Right renal pelvis (tissue), 4 donors: ENCODE measurements around the gene RELN. TPM values are rescaled to one million over a fixed set of nuclear protein-coding genes. Genes with fewer than 3 reads are reported as not detected.
"Not testable (repeated sequence)": the region's sequence is repeated elsewhere in the genome, so short reads cannot be mapped to it uniquely, and the experiment has no call there.

Experiments
- DNase-seq, 4 donors: peaks; one replicate each; pipeline ENCODE4 v3.0.0-alpha.2; 2013; ENCODE audit warnings: low read depth in 4 of 4, low spot score in 3 of 4, missing footprints in 1 of 4
- polyA plus RNA-seq, 4 donors: library from polyadenylated mRNA; unstranded; fragments of 120-200 nt; gene quantifications; one replicate each; pipeline ENCODE4 v1.2.1, GENCODE V29; 2013; ENCODE audit not compliant: insufficient read length in 4 of 4

RELN gene
- polyA plus RNA-seq, 4 donors: 12.9 to 24.5 (median 18.7) TPM

DNA sequence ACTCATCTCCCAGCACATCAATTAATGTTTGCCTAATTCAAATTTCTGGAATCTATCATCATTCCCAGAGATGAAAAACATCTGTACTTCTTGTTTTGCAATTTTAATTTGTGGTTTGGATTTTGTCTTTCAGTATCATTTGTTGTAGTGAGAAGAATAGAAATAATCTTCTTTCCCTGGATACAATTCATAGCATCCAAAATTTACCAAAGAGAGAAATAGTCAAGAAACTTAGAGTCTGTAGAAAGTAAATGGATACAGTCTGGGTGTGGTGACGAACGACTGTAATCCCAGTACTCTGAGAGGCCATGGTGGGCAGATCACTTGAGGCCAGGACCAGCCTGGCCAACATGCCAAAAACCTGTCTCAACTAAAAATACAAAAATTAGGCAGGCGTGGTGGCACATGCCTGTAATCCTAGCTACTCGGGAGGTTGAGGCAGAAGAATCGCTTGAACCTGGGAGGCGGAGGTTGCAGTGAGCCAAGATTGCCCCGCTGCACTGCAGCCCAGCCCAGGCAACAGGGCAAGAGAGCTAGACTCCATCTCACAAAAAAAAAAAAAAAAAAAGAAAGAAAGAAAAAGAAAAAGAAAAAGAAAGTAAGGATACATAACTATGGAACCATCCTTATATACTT is 193.0 kb downstream of the RELN start:
- DNase-seq: no peak

DNA sequence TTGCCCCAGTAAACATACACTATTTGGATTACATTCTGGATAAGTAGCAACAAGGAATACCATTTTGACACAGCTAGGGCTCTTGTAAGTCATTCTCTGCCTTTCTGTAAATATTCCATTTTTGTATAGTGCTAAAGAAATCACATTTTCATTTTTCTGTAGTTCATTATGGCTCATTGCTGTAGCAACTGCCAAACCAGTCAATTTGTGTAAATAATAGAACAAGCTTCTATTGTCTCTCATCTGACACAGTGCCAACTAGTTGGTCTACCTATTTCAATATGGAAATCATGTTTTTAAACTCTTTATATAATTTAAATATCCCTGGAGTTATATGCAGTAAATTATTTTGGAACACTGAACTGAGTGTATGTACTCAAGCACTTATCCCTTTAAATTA is 193.7 kb downstream of the RELN start:
- DNase-seq: no peak

DNA sequence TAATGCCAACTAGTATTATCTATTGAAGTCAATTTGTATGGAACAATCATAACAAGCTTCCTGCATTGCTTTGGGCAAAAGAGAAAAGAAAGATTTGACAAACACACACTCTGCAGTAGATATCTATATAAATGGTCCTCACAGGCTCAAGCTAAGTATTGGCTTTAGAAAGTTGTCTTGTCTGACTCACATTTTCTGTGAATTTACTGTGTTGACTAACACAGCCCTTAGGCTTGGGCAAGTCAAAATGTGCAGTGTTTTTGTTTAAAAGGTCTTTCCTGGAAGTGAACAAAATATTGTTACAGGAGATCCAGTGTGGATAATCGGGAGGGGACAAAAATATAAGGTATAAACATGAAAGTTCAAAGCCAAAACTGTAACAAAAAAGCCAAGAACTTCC is 194.4 kb downstream of the RELN start:
- no peak for DNase-seq

DNA sequence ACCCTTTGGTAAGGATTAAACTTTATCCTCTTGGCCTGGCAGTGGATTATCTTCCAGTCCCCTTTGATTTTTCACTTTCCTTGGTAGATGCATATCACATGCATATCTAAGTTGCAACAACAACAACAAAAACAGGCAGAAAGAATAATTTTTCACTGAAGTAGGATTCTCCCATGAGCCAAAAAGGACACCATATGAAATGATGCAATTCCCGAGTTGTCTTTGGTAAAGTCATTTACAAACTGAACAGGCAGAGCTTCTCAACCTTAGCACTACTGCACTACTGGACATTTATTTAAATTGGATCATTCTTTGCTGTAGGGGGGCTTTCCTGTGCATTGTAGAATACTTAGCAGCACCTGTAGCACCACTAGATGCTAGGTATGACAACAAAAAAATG is 195.0 kb downstream of the RELN start:
- no peak for DNase-seq

DNA sequence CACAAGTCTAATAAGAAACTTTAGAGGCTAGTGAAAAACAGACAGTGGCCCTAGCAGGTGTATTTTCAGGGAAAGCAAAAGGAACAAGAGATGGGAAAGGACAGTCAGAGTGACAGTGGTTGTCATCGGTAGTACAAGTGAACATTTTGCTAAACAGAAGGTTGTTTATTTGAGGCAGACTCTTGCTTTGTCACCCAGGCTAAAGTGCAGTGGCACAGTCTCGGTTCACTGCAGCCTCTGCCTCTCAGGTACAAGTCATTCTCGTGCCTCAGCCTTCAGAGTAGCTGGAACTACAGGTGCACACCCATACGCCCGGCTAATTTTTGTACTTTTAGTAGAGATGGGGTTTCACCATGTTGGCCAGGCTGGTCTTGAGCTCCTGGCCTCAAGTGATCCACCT is 195.8 kb downstream of the RELN start:
- no peak for DNase-seq

DNA sequence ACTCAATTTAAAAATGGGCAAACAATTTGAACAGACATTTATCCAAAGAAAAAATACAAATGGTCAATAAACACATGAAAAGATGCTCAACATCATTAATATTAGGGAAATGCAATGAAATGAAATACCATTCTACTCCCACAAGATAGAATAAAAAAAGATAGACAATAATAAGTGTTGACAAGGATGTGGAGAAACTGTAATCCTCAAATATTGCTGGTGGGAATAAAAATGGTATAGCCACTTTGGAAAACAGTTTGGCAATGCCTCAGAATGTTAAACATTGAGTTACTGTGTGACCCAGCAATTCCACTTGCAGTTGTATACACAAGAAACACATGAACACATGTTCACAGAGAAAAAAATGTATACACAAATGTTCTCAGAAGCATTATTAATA is 197.6 kb downstream of the RELN start:
- no peak for DNase-seq

DNA sequence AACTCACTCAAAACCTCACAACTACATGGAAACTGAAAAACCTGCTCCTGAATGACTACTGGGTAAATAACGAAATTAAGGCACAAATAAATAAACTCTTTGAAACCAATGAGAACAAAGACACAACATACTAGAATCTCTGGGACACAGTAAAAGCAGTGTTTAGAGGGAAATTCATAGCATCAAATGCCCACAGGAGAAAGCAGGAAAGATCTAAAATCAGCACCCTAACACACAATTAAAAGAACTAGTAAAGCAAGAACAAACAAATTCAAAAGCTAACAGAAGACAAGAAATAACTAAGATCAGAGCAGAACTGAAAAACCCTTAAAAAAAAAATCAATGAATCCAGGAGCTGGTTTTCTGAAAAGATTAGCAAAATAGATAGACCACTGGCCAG is 202.4 kb downstream of the RELN start:
- not testable (repeated sequence) for DNase-seq

DNA sequence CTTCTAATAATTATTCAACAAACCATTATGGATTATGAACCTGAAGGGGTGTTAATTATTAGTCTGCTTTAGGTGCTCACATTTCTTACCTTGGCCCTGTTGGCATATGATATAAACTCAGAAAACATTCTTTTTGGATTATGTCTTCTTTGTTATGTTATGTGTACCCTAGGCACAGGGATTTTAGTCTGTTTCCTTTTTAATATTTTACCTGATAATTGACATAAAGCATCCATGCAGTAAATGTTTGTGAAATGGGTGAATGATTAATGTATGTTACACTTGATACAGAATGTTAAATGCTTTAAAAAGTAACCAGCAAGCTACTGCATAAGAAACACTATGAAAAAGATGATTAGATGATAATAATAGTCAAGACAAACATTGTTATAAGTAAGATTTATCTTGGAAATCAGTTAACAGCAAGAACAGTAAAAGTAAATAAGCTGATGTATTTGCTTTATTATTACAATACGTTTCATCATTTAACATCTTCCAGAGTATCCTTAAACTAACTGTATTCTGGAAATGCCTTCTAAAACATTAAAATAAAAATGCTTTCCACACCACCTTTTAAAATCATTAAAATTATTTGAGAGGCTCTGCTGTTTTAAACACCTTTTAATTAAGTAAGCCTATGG is 204.7 kb downstream of the RELN start:
- no peak for DNase-seq

DNA sequence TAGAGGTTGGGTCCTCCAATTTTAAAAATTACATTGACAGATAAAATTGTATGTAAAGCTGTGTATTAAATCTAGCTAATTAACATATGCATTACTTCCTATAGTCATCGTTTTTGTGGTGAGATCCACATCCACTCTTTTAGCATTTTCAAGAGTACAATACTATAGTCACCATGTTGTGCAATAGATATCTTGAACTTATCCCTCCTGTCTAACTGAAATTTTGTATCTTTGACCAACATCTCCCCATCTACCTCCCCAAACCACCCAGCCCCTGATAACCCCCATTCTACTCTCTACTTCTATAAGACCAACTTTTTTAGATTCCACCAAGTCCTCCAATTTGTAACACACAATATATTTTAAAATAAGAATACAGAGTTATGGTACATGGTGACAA is 208.0 kb downstream of the RELN start:
- no peak for DNase-seq

DNA sequence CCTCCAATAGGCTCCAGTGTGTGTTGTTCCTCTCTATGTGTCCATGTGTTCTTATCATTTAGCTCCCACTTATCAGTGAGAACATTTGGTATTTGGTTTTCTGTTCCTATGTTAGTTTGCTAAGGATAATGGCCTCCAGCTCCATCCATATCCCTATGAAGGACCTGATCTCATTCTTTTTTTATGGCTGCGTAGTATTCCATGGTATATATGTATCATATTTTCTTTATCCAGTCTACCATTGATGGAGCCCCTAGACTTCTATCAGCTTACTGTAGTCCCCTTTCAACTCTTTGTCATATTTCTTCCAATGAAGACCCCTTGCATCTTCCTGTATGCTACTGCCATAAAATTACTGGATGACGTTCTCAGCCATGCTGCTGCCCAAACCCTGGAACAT is 208.9 kb downstream of the RELN start:
- DNase-seq: not testable (repeated sequence)

DNA sequence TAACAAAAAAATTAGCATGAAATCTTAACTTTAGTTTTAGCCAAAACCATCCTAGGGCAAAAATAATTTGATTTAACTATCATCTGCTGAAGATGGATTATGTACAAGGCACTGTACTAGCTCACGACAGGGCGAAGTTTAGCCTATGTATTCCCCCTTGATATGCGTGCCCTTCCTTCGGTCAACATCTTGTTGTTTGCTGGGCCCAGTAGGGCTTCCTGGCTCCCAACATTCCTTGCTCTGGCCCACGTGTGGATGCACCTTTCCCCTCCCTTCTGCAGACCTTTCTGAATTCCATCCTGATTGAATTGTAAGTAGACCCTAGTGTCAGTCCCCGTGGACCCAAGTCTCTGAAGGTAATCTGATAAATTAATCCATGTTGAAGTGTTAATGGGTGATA is 212.0 kb downstream of the RELN start:
- DNase-seq: no peak

DNA sequence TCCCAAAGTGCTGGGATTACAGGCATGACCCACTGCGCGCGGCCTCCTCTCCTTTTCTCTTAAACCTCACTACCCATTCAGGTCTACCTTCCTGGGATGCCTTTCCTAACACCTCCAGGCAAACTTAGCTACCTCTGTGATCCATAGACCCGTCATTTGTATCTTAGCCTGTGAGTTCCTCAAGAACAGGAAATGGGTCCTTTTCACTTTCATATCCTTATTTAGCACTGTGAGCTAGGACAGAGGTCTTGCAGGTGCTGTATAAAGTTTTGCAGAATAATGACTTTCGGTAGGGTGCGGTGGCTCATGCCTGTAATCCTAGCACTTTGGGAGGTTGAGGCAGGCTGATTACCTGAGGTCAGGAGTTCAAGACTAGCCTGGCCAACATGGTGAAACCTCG is 215.7 kb downstream of the RELN start:
- no peak for DNase-seq

DNA sequence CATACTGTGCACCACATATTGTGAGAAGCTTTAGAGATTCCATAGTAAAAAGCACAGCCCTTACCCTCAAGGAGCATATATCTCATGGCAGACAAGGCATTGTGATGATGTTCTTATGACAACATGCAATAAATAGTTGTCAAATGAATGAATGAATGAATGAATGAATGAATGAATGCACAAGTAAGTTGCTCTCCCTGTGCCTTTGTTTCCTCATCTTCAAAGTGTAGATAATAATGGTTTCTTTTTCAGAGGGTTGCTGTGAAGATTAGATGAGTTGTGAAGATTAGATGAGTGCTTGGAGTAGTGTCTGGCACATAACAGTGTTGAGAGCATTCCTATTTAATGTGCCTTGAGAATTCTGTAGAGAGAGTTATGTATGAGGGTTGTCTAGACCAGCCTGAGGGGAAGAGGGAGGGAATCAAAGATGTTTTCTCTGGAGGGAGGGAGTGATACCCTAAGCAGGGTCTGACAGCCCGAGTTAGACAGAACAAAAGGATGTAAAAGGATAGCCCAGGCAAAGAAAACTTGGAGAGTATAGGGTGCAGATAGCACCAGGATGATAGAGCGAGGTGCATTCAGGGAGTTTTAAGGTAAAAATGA is 217.2 kb downstream of the RELN start:
- DNase-seq: no peak

DNA sequence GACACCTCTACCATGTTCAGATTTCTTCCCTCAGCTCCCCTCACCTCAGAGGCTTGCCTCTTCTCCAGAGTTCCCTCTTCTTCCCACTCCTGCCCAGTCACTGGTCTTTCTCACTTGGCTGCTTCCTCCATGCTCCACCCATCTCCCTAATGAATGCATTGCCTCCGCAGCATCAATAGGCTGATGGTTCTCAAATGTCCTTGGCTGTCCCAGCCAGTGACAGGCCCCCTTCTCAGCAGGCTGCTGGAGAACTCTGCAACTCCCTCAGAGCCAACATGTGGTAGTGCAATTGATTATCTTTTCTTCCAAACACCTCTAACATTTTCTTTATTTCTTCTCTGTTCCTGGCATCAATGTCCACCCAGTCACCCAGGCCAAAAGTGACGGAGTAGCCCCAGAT is 218.2 kb downstream of the RELN start:
- DNase-seq: no peak

DNA sequence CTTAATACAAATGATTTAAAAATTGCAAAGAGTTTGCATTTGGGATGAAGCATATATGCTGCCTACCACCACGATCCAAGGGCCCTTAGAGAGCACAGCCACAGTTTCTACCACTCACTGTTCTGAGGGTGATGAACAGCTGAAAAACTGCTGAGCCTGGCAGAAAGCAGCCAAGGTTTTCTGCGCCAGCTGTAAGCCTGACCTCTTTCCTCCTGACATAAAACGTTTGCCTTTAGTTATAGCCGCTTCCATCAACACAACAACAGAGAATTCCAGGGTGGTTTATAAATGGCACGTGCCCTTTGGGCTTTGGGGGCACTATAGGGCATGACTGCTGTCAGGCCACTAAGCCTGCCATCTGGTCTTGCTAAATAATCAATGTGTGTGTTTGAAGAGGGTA is 222.8 kb downstream of the RELN start:
- no peak for DNase-seq

DNA sequence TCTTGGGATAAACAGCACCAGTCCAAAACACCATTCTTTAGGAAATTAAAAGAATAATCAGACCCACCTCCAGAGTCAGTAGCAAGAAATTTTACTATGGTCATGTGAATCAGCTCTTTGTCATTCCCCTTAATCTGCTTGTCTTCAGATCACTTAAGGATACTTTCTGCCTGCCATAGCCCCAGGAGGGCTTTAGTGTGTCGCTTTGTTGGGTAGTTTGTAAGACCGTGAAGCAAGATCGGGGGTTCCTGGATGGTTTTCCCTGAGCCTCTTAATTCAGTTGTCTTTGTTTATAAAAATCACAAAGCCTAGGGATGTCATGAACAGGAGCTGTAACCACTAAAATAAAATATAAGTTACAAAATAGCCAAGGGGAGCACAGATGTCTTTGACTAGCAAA is 223.6 kb downstream of the RELN start:
- no peak for DNase-seq

DNA sequence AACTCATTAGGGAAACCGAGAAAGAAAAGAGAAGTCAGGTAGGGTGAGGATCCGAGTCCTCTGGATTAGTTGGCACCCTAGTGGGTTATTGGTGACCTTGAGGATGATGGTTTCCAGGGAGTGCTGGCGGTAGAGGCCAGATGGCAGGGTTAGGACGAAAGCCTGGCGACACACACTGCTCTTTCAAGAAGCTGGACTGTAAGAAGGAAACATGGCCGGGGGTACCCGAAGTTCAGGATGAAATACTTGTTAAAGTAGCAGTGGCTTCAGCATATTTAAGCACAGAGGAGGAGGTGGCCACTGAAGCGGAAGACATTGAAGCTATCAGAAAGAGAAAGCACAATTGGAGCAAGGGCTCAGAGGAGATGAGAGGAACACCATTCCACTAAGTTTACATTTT is 224.6 kb downstream of the RELN start:
- DNase-seq: no peak

DNA sequence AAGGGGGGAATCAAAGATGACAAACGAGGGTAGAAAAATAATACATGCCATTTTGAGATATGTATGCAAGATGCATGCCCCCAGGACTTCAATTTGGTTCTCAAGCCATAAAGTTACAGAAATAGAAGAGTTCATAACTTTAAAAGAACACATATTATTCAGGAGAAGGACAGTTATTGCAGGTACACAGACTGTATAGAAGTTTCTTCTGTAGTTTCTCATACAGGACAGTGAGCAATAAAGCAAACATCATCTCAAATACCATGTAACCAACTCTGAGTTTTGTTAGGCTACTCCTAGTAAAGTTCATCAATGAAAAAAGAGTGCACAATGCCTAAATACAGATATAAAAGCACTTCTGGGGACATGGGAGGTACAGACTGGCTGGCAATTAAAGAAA is 226.6 kb downstream of the RELN start:
- DNase-seq: no peak

DNA sequence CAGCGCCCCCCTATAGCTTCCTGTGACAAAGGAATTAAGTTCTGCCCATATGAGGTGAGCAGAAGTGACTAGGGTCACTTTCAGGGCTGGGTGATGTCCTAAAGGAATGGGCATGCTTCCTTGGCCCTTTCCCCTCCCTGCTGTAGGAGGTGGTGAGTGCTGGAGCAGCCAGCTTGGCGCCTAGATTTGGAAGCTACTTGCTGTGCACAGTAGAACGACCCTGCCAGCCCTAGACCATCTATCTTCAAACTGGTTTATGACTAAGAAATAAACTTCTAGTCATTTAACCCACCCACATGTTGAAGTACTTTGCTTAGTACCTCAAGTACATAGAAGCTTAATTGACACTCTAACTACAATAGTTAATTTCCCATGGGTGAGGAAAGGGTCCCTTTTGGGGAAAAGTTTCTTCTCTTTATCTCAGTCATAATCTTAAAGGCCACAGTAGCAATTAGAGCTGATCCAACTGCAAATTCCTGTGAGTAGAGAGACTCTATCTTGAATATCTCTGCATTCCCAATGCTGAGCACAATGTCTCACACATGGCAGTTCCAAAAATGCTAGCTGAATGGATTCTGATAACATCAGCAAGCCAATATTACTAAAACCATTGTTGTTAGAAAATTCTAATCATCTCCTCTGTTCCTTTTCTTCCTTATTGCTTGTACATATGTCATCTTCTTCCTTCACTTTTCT is 227.2 kb downstream of the RELN start:
- DNase-seq: no peak

DNA sequence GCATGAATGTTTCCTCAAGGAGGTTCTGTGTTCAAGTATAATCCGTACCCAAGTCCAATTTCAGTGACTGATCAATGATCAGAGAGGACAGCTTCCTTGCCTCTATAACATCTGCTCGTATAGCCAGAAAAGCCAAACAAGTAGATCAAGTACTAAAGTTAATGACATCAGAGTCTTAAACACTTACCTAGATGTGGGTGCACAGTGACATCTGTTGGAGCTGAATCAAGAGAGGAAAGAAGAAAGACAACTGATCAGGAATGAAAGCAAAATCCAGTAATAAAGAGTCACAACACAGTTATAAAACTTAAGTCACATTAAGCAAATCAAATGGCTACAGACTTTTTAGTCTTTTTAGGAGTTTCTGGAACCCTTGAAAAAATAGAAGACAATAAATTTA is 236.5 kb downstream of the RELN start:
- no peak for DNase-seq

DNA sequence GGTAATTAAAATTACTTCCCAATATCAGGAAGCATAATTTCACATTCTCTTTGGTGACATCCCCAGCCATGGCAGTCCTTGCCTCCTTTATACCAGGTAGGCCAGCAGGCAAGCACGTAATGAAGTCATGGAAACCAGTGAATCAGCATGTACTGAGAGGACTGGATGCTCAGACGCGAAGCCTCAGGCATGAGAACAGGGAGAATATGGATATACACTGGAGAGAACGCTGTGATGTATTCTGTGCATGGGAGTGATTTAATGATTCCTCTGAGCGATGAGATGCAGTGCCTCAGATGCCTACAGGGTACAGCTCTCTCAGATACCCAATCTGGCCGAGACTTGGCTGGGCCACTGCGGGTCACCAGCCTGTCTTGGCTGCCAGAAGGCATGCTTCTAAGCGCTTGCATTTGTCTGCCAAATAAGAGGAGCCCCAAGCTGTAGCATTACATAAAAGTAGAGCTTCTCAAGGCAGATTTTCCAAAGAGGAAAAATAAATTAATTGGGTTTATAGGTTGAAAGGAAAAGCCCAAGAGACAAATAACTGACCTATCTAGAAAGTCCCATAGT is 238.1 kb downstream of the RELN start:
- no peak for DNase-seq

DNA sequence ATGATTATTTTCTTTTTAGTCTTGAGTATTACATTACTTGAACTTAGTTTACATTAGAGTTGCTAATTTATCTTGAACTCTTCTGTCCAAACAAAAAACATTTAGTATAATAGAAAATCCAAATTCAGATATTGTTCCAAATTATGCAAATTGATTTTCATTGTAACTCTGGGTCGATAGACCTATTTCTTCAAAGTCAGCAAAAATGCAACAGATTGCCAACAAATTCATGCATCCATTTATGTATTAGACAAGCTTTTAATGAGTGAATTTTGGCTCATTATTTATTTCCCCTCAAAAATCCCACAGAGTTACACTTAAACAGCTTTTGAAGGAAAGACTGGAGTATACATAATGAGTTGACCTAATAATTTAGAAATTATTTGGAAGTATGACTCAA is 240.8 kb downstream of the RELN start:
- no peak for DNase-seq
